ENCODE measurements around the gene DIP2A.
"Not testable (repeated sequence)": the region's sequence is repeated elsewhere in the genome, so short reads cannot be mapped to it uniquely, and the experiment has no call there.

Gene DIP2A

GRCh38 chr21:46570119-46570518, 111.4 kb downstream of the DIP2A start:
- no peaks in the 10 kb centered on the region for H3K36me3 ChIP-seq (ENCODE audit: control insufficient read depth, insufficient read depth, low read length)
- H3K27me3 ChIP-seq (ENCODE audit: control insufficient read depth, insufficient read depth, low read length): no peaks in the 10 kb centered on the region
- no peaks in the 10 kb centered on the region for H3K9me3 ChIP-seq (ENCODE audit: control insufficient read depth, low read length)
- H3K4me3 ChIP-seq (ENCODE audit: low read length): no peak overlapping the region
- no peak overlapping the region for H3K9ac ChIP-seq (ENCODE audit: low read length)
- H3K4me1 ChIP-seq (ENCODE audit: control insufficient read depth, insufficient read depth, low read length): no peaks in the 10 kb centered on the region

- H3K4me3 ChIP-seq (ENCODE audit: low read length): no peak overlapping the region
- no peaks in the 10 kb centered on the region for H3K27me3 ChIP-seq (ENCODE audit: control insufficient read depth, insufficient read depth, low read length)
- H3K36me3 ChIP-seq (ENCODE audit: control insufficient read depth, insufficient read depth, low read length): no peaks in the 10 kb centered on the region
- no peaks in the 10 kb centered on the region for H3K4me1 ChIP-seq (ENCODE audit: control insufficient read depth, insufficient read depth, low read length)
- no peak overlapping the region for H3K9ac ChIP-seq (ENCODE audit: low read length)
- no peaks in the 10 kb centered on the region for H3K9me3 ChIP-seq (ENCODE audit: control insufficient read depth, low read length)
These were observed 111.9 kb downstream of the DIP2A start for GRCh38 chr21:46570631-46571030.

GRCh38 chr21:46572850-46573249, 114.2 kb downstream of the DIP2A start:
- Histone ChIP-seq H3K4me3 (ENCODE audit: low read length) (no peak overlapping the region), H3K36me3 (ENCODE audit: control insufficient read depth, insufficient read depth, low read length) (no peaks in the 10 kb centered on the region), H3K9me3 (ENCODE audit: control insufficient read depth, low read length) (no peaks in the 10 kb centered on the region), H3K4me1 (ENCODE audit: control insufficient read depth, insufficient read depth, low read length) (no peaks in the 10 kb centered on the region), H3K9ac (ENCODE audit: low read length) (no peak overlapping the region), H3K27me3 (ENCODE audit: control insufficient read depth, insufficient read depth, low read length) (no peaks in the 10 kb centered on the region)

GRCh38 chr21:46577786-46578185, 119.1 kb downstream of the DIP2A start:
- not testable (repeated sequence) for H3K4me1 ChIP-seq (ENCODE audit: control insufficient read depth, insufficient read depth, low read length); H3K9me3 ChIP-seq (ENCODE audit: control insufficient read depth, low read length); H3K27me3 ChIP-seq (ENCODE audit: control insufficient read depth, insufficient read depth, low read length); H3K4me3 ChIP-seq (ENCODE audit: low read length); H3K36me3 ChIP-seq (ENCODE audit: control insufficient read depth, insufficient read depth, low read length); H3K9ac ChIP-seq (ENCODE audit: low read length)

DNA sequence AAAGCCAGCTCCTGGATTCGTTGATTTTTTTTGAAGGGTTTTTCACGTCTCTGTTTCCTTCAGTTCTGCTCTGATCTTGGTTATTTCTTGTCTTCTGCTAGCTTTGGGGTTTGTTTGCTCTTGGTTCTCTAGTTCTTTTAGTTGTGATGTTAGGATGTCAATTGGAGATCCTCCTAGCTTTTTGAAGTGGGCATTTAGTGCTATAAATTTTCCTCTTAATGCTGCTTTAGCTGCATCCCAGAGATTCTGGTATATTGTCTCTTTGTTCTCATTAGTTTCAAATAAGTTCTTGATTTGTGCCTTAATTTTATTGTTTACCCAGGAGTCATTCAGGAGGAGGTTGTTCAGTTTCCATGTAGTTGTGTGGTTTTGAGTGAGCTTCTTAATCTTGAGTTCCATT, 120.7 kb downstream of the DIP2A start:
- not testable (repeated sequence) for H3K4me3 ChIP-seq (ENCODE audit: low read length); H3K9me3 ChIP-seq (ENCODE audit: control insufficient read depth, low read length); H3K27me3 ChIP-seq (ENCODE audit: control insufficient read depth, insufficient read depth, low read length)

GRCh38 chr21:46581780-46582307, 123.2 kb downstream of the DIP2A start:
- Histone ChIP-seq H3K9ac (ENCODE audit: low read length) (no peak overlapping the region), H3K9me3 (ENCODE audit: control insufficient read depth, low read length) (peaks cover 4% of the 10 kb centered on the region), H3K4me1 (ENCODE audit: control insufficient read depth, insufficient read depth, low read length) (no peaks in the 10 kb centered on the region), H3K4me3 (ENCODE audit: low read length) (no peak overlapping the region), H3K36me3 (ENCODE audit: control insufficient read depth, insufficient read depth, low read length) (no peaks in the 10 kb centered on the region), H3K27me3 (ENCODE audit: control insufficient read depth, insufficient read depth, low read length) (no peaks in the 10 kb centered on the region)

More for the DNA sequence above, 120.7 kb downstream of the DIP2A start:
- H3K9ac ChIP-seq (ENCODE audit: low read length); H3K4me1 ChIP-seq (ENCODE audit: control insufficient read depth, insufficient read depth, low read length); H3K36me3 ChIP-seq (ENCODE audit: control insufficient read depth, insufficient read depth, low read length): not testable (repeated sequence)

DNA sequence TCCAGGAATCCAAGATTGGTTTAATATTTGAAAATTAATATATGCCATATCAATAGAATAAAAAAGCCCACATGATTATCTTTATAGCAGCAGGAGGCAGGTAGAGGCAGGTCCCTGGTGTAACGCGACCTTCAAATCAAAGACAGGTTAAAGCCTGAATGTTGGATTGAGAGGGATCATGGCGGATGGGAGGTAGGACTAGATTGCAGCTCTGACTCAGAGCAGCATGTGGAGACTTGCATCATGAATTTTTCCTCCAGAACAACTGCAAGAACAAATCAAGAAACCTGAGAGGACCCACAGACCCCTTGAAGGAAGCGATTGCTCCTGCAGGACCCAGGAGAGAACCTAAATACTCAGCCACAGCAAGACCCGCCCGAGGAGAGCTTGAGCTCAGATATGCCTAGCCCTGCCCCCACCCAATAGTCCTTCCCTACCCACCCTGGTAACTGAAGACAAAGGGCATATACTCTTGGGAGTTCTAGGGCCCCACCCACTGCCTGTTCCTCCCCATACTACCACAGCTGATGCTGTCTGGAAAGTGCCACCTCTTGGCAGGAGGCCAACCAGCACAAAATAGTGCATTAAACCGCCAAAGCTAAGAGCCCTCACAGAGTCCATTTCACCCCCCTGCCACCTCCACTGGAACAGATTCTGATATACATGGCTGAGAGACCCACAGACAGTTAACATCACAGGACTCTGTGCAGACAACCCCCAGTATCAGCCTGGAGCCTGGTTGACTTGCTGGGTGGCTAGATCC, 126.7 kb downstream of the DIP2A start:
- Histone ChIP-seq H3K9me3 (ENCODE audit: control insufficient read depth, low read length) (peaks cover 4% of the 10 kb centered on the region), H3K27me3 (ENCODE audit: control insufficient read depth, insufficient read depth, low read length) (no peaks in the 10 kb centered on the region), H3K4me1 (ENCODE audit: control insufficient read depth, insufficient read depth, low read length) (no peaks in the 10 kb centered on the region), H3K4me3 (ENCODE audit: low read length) (no peak overlapping the region), H3K9ac (ENCODE audit: low read length) (no peak overlapping the region), H3K36me3 (ENCODE audit: control insufficient read depth, insufficient read depth, low read length) (no peaks in the 10 kb centered on the region)

GRCh38 chr21:46594276-46594675, 135.6 kb downstream of the DIP2A start:
- H3K36me3 ChIP-seq (ENCODE audit: control insufficient read depth, insufficient read depth, low read length): no peaks in the 10 kb centered on the region
- H3K4me3 ChIP-seq (ENCODE audit: low read length): no peak overlapping the region
- H3K4me1 ChIP-seq (ENCODE audit: control insufficient read depth, insufficient read depth, low read length): peaks cover 8% of the 10 kb centered on the region
- no peak overlapping the region for H3K9ac ChIP-seq (ENCODE audit: low read length)
- no peaks in the 10 kb centered on the region for H3K27me3 ChIP-seq (ENCODE audit: control insufficient read depth, insufficient read depth, low read length)
- H3K9me3 ChIP-seq (ENCODE audit: control insufficient read depth, low read length): no peaks in the 10 kb centered on the region

DNA sequence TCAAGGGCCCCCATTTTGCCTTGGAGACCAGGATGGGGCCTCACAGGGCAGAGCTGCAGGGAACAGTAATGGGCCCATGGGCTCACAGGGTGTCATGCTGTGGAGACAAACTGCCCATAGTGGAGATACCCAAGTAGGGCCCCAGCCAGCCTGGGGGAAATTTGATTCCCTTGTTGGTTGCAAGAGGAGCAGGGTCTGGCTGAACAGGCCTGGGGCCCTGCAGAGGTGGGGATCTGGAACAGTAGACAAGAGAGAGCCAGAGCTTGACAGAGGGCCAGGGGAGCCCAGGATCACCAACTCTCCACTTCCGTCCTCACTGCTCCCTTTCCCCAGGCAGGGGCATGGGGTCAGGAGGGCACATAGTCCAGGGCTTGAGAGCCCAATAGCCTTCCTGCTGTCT, 137.5 kb downstream of the DIP2A start:
- no peak overlapping the region for H3K4me3 ChIP-seq (ENCODE audit: low read length)
- H3K9ac ChIP-seq (ENCODE audit: low read length): no peak overlapping the region
- H3K9me3 ChIP-seq (ENCODE audit: control insufficient read depth, low read length): no peaks in the 10 kb centered on the region
- no peaks in the 10 kb centered on the region for H3K27me3 ChIP-seq (ENCODE audit: control insufficient read depth, insufficient read depth, low read length)
- peaks cover 19% of the 10 kb centered on the region for H3K4me1 ChIP-seq (ENCODE audit: control insufficient read depth, insufficient read depth, low read length)
- H3K36me3 ChIP-seq (ENCODE audit: control insufficient read depth, insufficient read depth, low read length): no peaks in the 10 kb centered on the region

DNA sequence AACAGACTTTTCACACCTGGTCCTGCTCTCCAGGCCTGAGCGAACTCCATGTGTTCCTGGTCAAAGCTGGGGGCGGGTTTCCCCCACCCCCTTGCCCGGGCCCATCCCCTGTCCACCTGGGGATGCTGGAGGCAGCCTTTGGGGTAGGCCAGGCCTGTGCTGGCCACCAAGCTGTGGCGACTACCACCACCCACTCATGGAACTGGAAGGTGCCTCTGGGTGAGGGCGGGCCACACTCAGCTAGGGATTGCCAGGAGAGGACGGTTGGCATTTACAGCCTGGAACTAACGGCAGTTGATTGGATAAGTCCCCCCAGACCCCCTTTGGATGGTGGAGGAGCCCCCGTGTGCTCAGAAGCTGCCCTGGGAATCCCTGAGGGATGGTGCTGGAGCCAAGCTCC, 138.3 kb downstream of the DIP2A start:
- Histone ChIP-seq H3K9ac (ENCODE audit: low read length) (no peak overlapping the region), H3K4me1 (ENCODE audit: control insufficient read depth, insufficient read depth, low read length) (peaks cover 27% of the 10 kb centered on the region), H3K4me3 (ENCODE audit: low read length) (no peak overlapping the region), H3K27me3 (ENCODE audit: control insufficient read depth, insufficient read depth, low read length) (no peaks in the 10 kb centered on the region), H3K9me3 (ENCODE audit: control insufficient read depth, low read length) (no peaks in the 10 kb centered on the region), H3K36me3 (ENCODE audit: control insufficient read depth, insufficient read depth, low read length) (no peaks in the 10 kb centered on the region)

DNA sequence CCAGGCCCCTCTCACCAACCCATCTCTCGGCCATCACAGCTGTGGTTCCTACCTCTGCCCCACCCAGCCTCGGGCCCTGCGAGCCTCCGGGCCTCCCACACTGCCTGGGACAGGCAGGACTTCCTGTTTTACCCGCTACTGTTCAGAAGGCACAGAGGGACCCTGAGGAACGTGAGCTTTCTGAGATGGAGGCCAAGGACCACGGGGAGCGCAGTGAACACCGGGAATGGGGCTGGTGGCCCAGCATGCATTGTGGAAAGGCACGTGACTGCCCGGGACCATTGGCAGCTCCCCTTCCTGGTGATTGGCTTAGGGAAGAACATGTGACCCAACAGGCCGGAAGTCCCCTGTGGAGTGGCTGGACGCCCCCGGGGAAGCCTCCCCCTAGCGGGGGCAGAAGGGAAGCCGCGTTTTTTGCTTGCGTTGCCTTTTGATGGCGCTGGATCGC, 139.2 kb downstream of the DIP2A start:
- no peaks in the 10 kb centered on the region for H3K9me3 ChIP-seq (ENCODE audit: control insufficient read depth, low read length)
- H3K4me1 ChIP-seq (ENCODE audit: control insufficient read depth, insufficient read depth, low read length): peaks cover 34% of the 10 kb centered on the region
- H3K9ac ChIP-seq (ENCODE audit: low read length): no peak overlapping the region
- H3K4me3 ChIP-seq (ENCODE audit: low read length): no peak overlapping the region
- no peaks in the 10 kb centered on the region for H3K27me3 ChIP-seq (ENCODE audit: control insufficient read depth, insufficient read depth, low read length)
- no peaks in the 10 kb centered on the region for H3K36me3 ChIP-seq (ENCODE audit: control insufficient read depth, insufficient read depth, low read length)

DNA sequence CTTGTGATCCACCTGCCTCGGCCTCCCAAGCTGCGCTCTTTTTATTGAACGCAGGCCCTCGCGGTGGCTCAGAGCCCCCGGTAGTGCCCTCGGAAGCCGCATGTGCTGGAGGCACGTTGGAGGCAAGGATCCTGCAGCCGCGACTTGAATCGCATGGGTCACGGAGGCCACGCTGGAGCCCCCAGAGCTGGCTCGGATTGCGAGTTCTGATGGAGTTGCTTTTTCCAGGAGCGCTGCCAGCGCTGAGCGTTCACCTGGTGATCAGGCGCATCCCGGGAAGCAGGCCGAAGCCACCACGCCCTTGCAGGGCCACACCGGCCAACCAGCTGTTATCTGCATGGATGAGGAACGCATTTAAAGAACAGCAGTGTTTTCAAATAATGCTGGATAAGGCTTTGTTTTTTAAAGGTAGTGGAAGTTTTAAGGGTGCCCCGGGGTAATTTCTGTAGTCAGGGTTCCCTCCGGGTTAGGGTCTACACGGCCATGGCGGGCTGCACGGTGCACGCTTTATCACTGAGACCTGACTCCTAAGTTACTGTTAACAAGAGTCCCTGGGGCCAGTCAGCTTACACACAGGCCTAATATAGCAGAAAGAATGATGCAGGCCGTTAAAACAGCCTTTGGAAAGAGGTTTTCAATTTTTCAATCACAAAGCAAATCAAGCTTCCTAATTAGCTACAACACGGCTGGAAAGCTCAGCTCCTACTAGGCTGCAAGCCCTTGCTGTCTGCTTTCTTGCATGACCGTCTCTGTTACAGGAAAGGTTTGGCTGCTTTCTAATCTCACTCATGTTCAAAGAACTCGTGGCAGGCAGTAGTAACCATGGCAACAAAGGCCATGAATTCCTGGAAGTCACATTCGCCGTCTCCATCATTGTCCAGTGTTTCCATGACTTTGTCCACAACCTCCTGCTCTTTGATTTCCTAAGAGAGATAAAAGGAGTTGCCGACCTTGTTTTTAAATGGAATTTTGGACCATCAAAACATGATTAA, 140.2 kb downstream of the DIP2A start:
- H3K9me3 ChIP-seq (ENCODE audit: control insufficient read depth, low read length): no peaks in the 10 kb centered on the region
- H3K9ac ChIP-seq (ENCODE audit: low read length): no peak overlapping the region
- H3K4me3 ChIP-seq (ENCODE audit: low read length): no peak overlapping the region
- no peaks in the 10 kb centered on the region for H3K36me3 ChIP-seq (ENCODE audit: control insufficient read depth, insufficient read depth, low read length)
- H3K27me3 ChIP-seq (ENCODE audit: control insufficient read depth, insufficient read depth, low read length): no peaks in the 10 kb centered on the region
- peaks cover 34% of the 10 kb centered on the region for H3K4me1 ChIP-seq (ENCODE audit: control insufficient read depth, insufficient read depth, low read length)

Data from mucosa of stomach (tissue), 1 donor.